ENCODE results near the gene RAE1.
"Not testable (repeated sequence)": the region's sequence is repeated elsewhere in the genome, so short reads cannot be mapped to it uniquely, and the experiment has no call there.

The RAE1 gene

GRCh38 chr20:57332105-57333089, 18.7 kb upstream of the RAE1 start:
- POLR2A ChIA-PET, result no interaction called here
- DNase-seq (ENCODE audit: extremely low spot score), result no peak
- CTCF ChIA-PET, result interaction anchor here (1.0 to 4.9 kb wide), 5 partner anchors 15 to 242 kb away, joined by 3 to 36 read pairs (median 4); no protein-coding TSS in a partner anchor
- TF ChIP-seq CTCF (IDR thresholded peaks at IDR 0.05; ENCODE audit: control extremely low read depth, extremely low read depth, low read depth, missing control alignments), result no peak

- DNase-seq (ENCODE audit: extremely low spot score), result no peak
- CTCF ChIA-PET, result interaction anchor here (0.9 to 1.4 kb wide), 2 partner anchors 12 to 245 kb away, joined by 3 to 9 read pairs; no protein-coding TSS in a partner anchor
- TF ChIP-seq CTCF (IDR thresholded peaks at IDR 0.05; ENCODE audit: control extremely low read depth, extremely low read depth, low read depth, missing control alignments), result no peak
- POLR2A ChIA-PET, result no interaction called here
Measured at GRCh38 chr20:57335392-57335791, 15.7 kb upstream of the RAE1 start.

- ChIA-PET POLR2A (no interaction called here), CTCF (interaction anchor here (2.6 kb wide), 1 partner anchor 252 kb away, joined by 7 read pairs; no protein-coding TSS in a partner anchor)
- no peak for DNase-seq (ENCODE audit: extremely low spot score)
- TF ChIP-seq CTCF (IDR thresholded peaks at IDR 0.05; ENCODE audit: control extremely low read depth, extremely low read depth, low read depth, missing control alignments), result no peak
Measured at GRCh38 chr20:57341663-57342062, 9.4 kb upstream of the RAE1 start.

GRCh38 chr20:57342829-57343228, 8.2 kb upstream of the RAE1 start:
- DNase-seq (ENCODE audit: extremely low spot score), result no peak
- TF ChIP-seq CTCF (IDR thresholded peaks at IDR 0.05; ENCODE audit: control extremely low read depth, extremely low read depth, low read depth, missing control alignments), result no peak
- CTCF ChIA-PET, result interaction anchor here (1.2 to 2.6 kb wide), 2 partner anchors 251 to 253 kb away, joined by 3 to 7 read pairs; no protein-coding TSS in a partner anchor
- POLR2A ChIA-PET, result no interaction called here

GRCh38 chr20:57346477-57346876, 4.6 kb upstream of the RAE1 start:
- ChIA-PET CTCF (interaction anchor here (0.7 to 6.8 kb wide), 21 partner anchors 9 to 795 kb away, joined by 3 to 105 read pairs (median 5); partner anchors contain the start of gene SPO11), POLR2A (no interaction called here)
- peak; percentile 45 for DNase-seq (ENCODE audit: extremely low spot score)
- peak; percentile 76 for TF ChIP-seq CTCF (IDR thresholded peaks at IDR 0.05; ENCODE audit: control extremely low read depth, extremely low read depth, low read depth, missing control alignments)

GRCh38 chr20:57347393-57347792, 3.7 kb upstream of the RAE1 start:
- no peak for TF ChIP-seq CTCF (IDR thresholded peaks at IDR 0.05; ENCODE audit: control extremely low read depth, extremely low read depth, low read depth, missing control alignments)
- ChIA-PET CTCF (interaction anchor here (1.0 to 6.8 kb wide), 9 partner anchors 9 to 796 kb away, joined by 3 to 105 read pairs (median 9); partner anchors contain the start of gene SPO11), POLR2A (no interaction called here)
- no peak for DNase-seq (ENCODE audit: extremely low spot score)

GRCh38 chr20:57348200-57348921, 2.7 kb upstream of the RAE1 start:
- CTCF ChIA-PET, result interaction anchor here (0.8 to 6.8 kb wide), 11 partner anchors 8 to 798 kb away, joined by 3 to 105 read pairs (median 3); partner anchors contain the start of gene SPO11
- not testable (repeated sequence) for DNase-seq (ENCODE audit: extremely low spot score)

GRCh38 chr20:57348922-57349574, 2.0 kb upstream of the RAE1 start:
- DNase-seq (ENCODE audit: extremely low spot score); POLR2A ChIA-PET: not testable (repeated sequence)
- CTCF ChIA-PET, result interaction anchor here (0.8 to 6.8 kb wide), 8 partner anchors 10 to 799 kb away, joined by 3 to 105 read pairs (median 3); partner anchors contain the start of gene SPO11

More at GRCh38 chr20:57348200-57348921, 2.7 kb upstream of the RAE1 start:
- POLR2A ChIA-PET, result not testable (repeated sequence)
